Activated B cell treated with CpG ODN at 0.5 μM for 24 hours (primary cell): ENCODE data around the gene FHOD3. TPM values are rescaled to one million over a fixed set of nuclear protein-coding genes. Genes with fewer than 3 reads are reported as not detected.

ENCODE experiments used
- ATAC-seq: fragments of 200-7000 bp; cut with Tn5 transposase; one replicate; pipeline ENCODE4 v1.10.0; 2021; ENCODE audit warnings: low read depth, mild to moderate bottlenecking, moderate library complexity
- CTCF ChIA-PET: fragments of 350-600 bp; sonication (Branson Sonifier 250); formaldehyde crosslinking; loops from one replicate; lab custom pipeline; 2021; ENCODE audit warnings: antibody characterized with exemption; lab: Charles Lee
- POLR2A ChIA-PET: fragments of 350-600 bp; sonication (Branson Sonifier 250); formaldehyde crosslinking; loops from one replicate; lab custom pipeline; 2021; ENCODE audit warnings: antibody characterized with exemption; lab: Charles Lee
- DNase-seq: peaks from one replicate; pipeline ENCODE4 v3.0.0; 2022
- H3K27ac Mint-ChIP-seq: one replicate; pipeline ENCODE4 v1.8.0; 2020; ENCODE audit warnings: mixed read lengths
- H3K27me3 Mint-ChIP-seq: one replicate; pipeline ENCODE4 v1.8.0; 2021; ENCODE audit warnings: mixed read lengths
- H3K36me3 Mint-ChIP-seq: one replicate; pipeline ENCODE4 v1.8.0; 2021; ENCODE audit warnings: low read depth, mixed read lengths
- H3K4me1 Mint-ChIP-seq: one replicate; pipeline ENCODE4 v1.8.0; 2021; ENCODE audit warnings: mixed read lengths
- H3K4me3 Mint-ChIP-seq: one replicate; pipeline ENCODE4 v1.8.0; 2020; ENCODE audit warnings: mild to moderate bottlenecking, mixed read lengths
- H3K9me3 Mint-ChIP-seq: one replicate; pipeline ENCODE4 v1.8.0; 2020; ENCODE audit warnings: mixed read lengths
- CTCF ChIP-seq: fragments of 200-600 bp; IDR thresholded peaks from one replicate; pipeline ENCODE4 v1.8.0; 2022; ENCODE audit warnings: antibody characterized with exemption, mild to moderate bottlenecking
- intact Hi-C: fragments of 100-400 bp; cut with micrococcal nuclease; formaldehyde crosslinking; loops from one replicate; pipeline ENCODE4 v1.15.1; 2024
- total RNA-seq: library from RNA; stranded (reverse); gene quantifications from 2 replicates; pipeline ENCODE4 v1.2.3, GENCODE V29; 2022

The FHOD3 gene
- total RNA-seq, 1 donor from 2014 or later = not detected

- H3K27ac Mint-ChIP-seq = no peak overlapping the region
- TF ChIP-seq CTCF = no peak
- intact Hi-C loops = no loop called here
- DNase-seq (no peak), ATAC-seq (no peak)
- peaks cover 3% of the 10 kb centered on the region for H3K27me3 Mint-ChIP-seq
- H3K36me3 Mint-ChIP-seq = no peaks in the 10 kb centered on the region
- no peaks in the 10 kb centered on the region for H3K9me3 Mint-ChIP-seq
- no peaks in the 10 kb centered on the region for H3K4me1 Mint-ChIP-seq
- no peak overlapping the region for H3K4me3 Mint-ChIP-seq
- ChIA-PET CTCF (no interaction called here), POLR2A (no interaction called here)
Observed at GRCh38 chr18:36648803-36649202, 351.3 kb downstream of the FHOD3 start.

- Mint-ChIP-seq H3K4me3 (no peak overlapping the region), H3K27ac (no peak overlapping the region), H3K27me3 (peaks cover 3% of the 10 kb centered on the region), H3K36me3 (no peaks in the 10 kb centered on the region), H3K4me1 (no peaks in the 10 kb centered on the region), H3K9me3 (no peaks in the 10 kb centered on the region)
- ATAC-seq (no peak), DNase-seq (no peak)
- TF ChIP-seq CTCF = no peak
- ChIA-PET CTCF (no interaction called here), POLR2A (no interaction called here)
- intact Hi-C loops = no loop called here
Observed at GRCh38 chr18:36649205-36649604, 351.7 kb downstream of the FHOD3 start.

GRCh38 chr18:36650266-36650665 is 352.8 kb downstream of the FHOD3 start:
- TF ChIP-seq CTCF = no peak
- intact Hi-C loops = no loop called here
- Mint-ChIP-seq H3K9me3 (no peaks in the 10 kb centered on the region), H3K27me3 (peaks cover 10% of the 10 kb centered on the region), H3K4me1 (no peaks in the 10 kb centered on the region), H3K4me3 (no peak overlapping the region), H3K27ac (no peak overlapping the region), H3K36me3 (no peaks in the 10 kb centered on the region)
- CTCF ChIA-PET = no interaction called here
- DNase-seq = no peak
- POLR2A ChIA-PET = no interaction called here
- no peak for ATAC-seq

GRCh38 chr18:36650906-36651305 is 353.4 kb downstream of the FHOD3 start:
- Mint-ChIP-seq H3K4me3 (no peak overlapping the region), H3K27ac (no peak overlapping the region), H3K9me3 (no peaks in the 10 kb centered on the region), H3K4me1 (no peaks in the 10 kb centered on the region), H3K27me3 (peaks cover 10% of the 10 kb centered on the region), H3K36me3 (no peaks in the 10 kb centered on the region)
- TF ChIP-seq CTCF = no peak
- ATAC-seq (no peak), DNase-seq (no peak)
- POLR2A ChIA-PET = no interaction called here
- CTCF ChIA-PET = no interaction called here
- intact Hi-C loops = no loop called here

- H3K27ac Mint-ChIP-seq = no peak overlapping the region
- no peak for TF ChIP-seq CTCF
- ChIA-PET CTCF (no interaction called here), POLR2A (no interaction called here)
- intact Hi-C loops = no loop called here
- ATAC-seq (no peak), DNase-seq (no peak)
- peaks cover 14% of the 10 kb centered on the region for H3K27me3 Mint-ChIP-seq
- no peak overlapping the region for H3K4me3 Mint-ChIP-seq
- no peaks in the 10 kb centered on the region for H3K36me3 Mint-ChIP-seq
- no peaks in the 10 kb centered on the region for H3K9me3 Mint-ChIP-seq
- H3K4me1 Mint-ChIP-seq = no peaks in the 10 kb centered on the region
Observed at GRCh38 chr18:36652503-36652902, 355.0 kb downstream of the FHOD3 start.
